Vagina (tissue), 2 donors: ENCODE data around the gene EVPL. TPM values are rescaled to one million over a fixed set of nuclear protein-coding genes. Genes with fewer than 3 reads are reported as not detected.
A peak's percentile ranks its signal among the peaks of the same experiment; 100 is the strongest.

Experiments used
- DNase-seq, 2 donors: peaks; one replicate each; pipeline ENCODE4 v3.0.0-alpha.2; 2017; ENCODE audit errors: extremely low spot score in 2 of 2
- H3K27ac ChIP-seq: fragments of 200-600 bp; sonication (generic); one replicate; pipeline ENCODE4 v1.5.1; 2019
- H3K27me3 ChIP-seq: fragments of 200-600 bp; sonication (generic); one replicate; pipeline ENCODE4 v1.5.1; 2019
- H3K36me3 ChIP-seq, 2 donors: fragments of 200-600 bp; sonication (generic); one replicate each; pipeline ENCODE4 v1.5.1; 2017 to 2019
- H3K4me1 ChIP-seq: fragments of 200-600 bp; sonication (generic); one replicate; pipeline ENCODE4 v1.5.1; 2019
- H3K4me3 ChIP-seq, 2 donors: fragments of 200-600 bp; sonication (generic); 1 replicate in 1 of 2; 2 replicates in 1 of 2; pipeline ENCODE4 v1.5.1; 2016 to 2019
- H3K9me3 ChIP-seq: fragments of 200-600 bp; sonication (generic); one replicate; pipeline ENCODE4 v1.5.1; 2019
- POLR2A ChIP-seq, 2 donors: fragments of 450-650 bp; IDR thresholded peaks; one replicate each; pipeline ENCODE4 v1.6.1; 2017; ENCODE audit warnings: antibody characterized with exemption in 2 of 2, mild to moderate bottlenecking in 2 of 2, moderate library complexity in 2 of 2
- POLR2AphosphoS5 ChIP-seq, 2 donors: sonication (generic); formaldehyde crosslinking; IDR thresholded peaks; one replicate each; pipeline ENCODE4 v1.9.0; 2017; ENCODE audit warnings: antibody characterized with exemption in 2 of 2, mild to moderate bottlenecking in 2 of 2, low read depth in 1 of 2; ENCODE audit not compliant: insufficient read depth in 1 of 2
- intact Hi-C: fragments of 100-400 bp; cut with DNase I; formaldehyde crosslinking; loops from one replicate; pipeline ENCODE4 v1.15.1; 2023
- total RNA-seq: library from RNA; depleted of rRNA; stranded (reverse); fragments of >200 nt; gene quantifications from one replicate; pipeline ENCODE4 v1.2.3, GENCODE V29; 2016
- TF ChIP-seq, protein P1 (sequence below), 3 experiments: fragments of 450-650 bp in 2 of 3; fragments of 200-600 bp in 1 of 3; sonication (generic) in 1 of 3; IDR thresholded peaks; one replicate each; pipeline ENCODE4 v1.5.1; 2017 to 2019; ENCODE audit warnings: antibody characterized with exemption in 3 of 3, mild to moderate bottlenecking in 2 of 3, moderate library complexity in 2 of 3

EVPL gene
- total RNA-seq, 1 donor from 2014 or later, result 115 TPM

GRCh38 chr17:75987041-75987440, 40.1 kb downstream of the EVPL start:
- Histone ChIP-seq H3K9me3 (no peaks in the 10 kb centered on the region), H3K27me3 (no peaks in the 10 kb centered on the region), H3K4me1 (peaks cover 20% of the 10 kb centered on the region), H3K27ac (no peak overlapping the region), H3K36me3 (peaks cover 0 to 16% of the 10 kb centered on the region in 2 donors), H3K4me3 (no peak overlapping the region)
- DNase-seq, result no peak
- intact Hi-C loops, result no loop called here
- TF ChIP-seq POLR2A (IDR thresholded peaks at IDR 0.05) (no peak), POLR2AphosphoS5 (IDR thresholded peaks at IDR 0.05; ENCODE audit: insufficient read depth in 1 of 2, low read depth in 1 of 2) (no peak)
- TF ChIP-seq, protein P1, sequence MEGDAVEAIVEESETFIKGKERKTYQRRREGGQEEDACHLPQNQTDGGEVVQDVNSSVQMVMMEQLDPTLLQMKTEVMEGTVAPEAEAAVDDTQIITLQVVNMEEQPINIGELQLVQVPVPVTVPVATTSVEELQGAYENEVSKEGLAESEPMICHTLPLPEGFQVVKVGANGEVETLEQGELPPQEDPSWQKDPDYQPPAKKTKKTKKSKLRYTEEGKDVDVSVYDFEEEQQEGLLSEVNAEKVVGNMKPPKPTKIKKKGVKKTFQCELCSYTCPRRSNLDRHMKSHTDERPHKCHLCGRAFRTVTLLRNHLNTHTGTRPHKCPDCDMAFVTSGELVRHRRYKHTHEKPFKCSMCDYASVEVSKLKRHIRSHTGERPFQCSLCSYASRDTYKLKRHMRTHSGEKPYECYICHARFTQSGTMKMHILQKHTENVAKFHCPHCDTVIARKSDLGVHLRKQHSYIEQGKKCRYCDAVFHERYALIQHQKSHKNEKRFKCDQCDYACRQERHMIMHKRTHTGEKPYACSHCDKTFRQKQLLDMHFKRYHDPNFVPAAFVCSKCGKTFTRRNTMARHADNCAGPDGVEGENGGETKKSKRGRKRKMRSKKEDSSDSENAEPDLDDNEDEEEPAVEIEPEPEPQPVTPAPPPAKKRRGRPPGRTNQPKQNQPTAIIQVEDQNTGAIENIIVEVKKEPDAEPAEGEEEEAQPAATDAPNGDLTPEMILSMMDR (IDR thresholded peaks at IDR 0.05), result no peak

DNA sequence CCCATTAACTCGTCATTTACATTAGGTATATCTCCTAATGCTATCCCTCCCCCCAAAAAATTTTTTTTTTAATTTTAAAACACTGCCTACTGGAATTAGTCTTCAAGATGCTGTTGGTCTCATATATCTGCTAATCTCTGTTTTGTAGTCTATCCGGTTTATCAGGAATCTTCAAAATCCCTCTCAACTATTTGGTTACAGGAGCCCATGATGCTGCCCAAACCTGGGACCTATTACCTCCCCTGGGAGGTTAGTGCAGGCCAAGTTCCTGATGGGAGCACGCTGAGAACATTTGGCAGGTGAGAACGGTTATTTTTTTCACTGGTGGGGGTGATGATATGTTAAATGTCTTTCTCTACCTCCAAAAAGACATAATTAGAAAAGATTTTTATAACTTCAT, 41.1 kb downstream of the EVPL start:
- Histone ChIP-seq H3K27me3 (no peaks in the 10 kb centered on the region), H3K27ac (no peak overlapping the region), H3K4me1 (peaks cover 29% of the 10 kb centered on the region), H3K4me3 (no peak overlapping the region), H3K36me3 (peaks cover 0 to 10% of the 10 kb centered on the region in 2 donors), H3K9me3 (no peaks in the 10 kb centered on the region)
- TF ChIP-seq, protein P1 (IDR thresholded peaks at IDR 0.05), result no peak
- TF ChIP-seq POLR2A (IDR thresholded peaks at IDR 0.05), result no peak
- no peak for TF ChIP-seq POLR2AphosphoS5 (IDR thresholded peaks at IDR 0.05; ENCODE audit: insufficient read depth in 1 of 2, low read depth in 1 of 2)
- intact Hi-C loops, result no loop called here
- DNase-seq, result no peak

DNA sequence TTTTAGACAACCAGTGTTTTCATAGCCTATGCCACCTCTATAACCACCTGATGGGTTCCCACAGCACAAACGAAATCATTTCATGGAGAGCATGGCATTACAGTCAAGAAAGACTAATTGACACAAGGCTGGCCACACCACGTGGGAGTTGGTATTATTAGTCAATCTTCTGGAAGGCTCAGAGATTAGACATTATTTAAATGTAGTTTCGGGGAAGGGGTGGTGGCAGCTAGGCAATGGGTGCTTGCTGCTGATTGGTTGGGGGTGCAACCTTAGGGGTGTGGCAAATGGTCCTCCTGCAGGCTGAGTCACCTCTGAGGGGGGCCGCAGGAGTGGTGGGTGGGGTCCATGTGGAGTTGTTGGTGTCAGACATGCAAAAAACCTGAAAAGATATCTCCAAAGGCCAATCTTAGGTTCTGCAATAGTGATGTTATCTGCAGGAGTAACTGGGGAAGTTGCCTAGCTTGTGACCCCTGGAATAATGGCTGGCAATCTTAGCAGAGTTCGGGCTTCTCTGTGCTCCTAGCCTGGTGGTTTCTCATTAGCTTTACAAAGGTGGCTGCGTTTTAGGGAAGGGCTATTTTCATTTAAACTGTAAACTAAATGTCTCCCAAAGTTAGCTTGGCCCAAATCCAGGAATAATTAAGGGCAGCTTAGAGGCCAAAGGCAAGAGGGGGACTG, 43.5 kb downstream of the EVPL start:
- Histone ChIP-seq H3K9me3 (no peaks in the 10 kb centered on the region), H3K27me3 (no peaks in the 10 kb centered on the region), H3K27ac (no peak overlapping the region), H3K36me3 (peaks cover 0 to 10% of the 10 kb centered on the region in 2 donors), H3K4me3 (no peak overlapping the region), H3K4me1 (peaks cover 43% of the 10 kb centered on the region)
- TF ChIP-seq, protein P1 (IDR thresholded peaks at IDR 0.05), result no peak
- TF ChIP-seq POLR2AphosphoS5 (IDR thresholded peaks at IDR 0.05; ENCODE audit: insufficient read depth in 1 of 2, low read depth in 1 of 2) (peak in 1 of 2 donors; percentile 57), POLR2A (IDR thresholded peaks at IDR 0.05) (no peak)
- intact Hi-C loops, result no loop called here
- no peak for DNase-seq

DNA sequence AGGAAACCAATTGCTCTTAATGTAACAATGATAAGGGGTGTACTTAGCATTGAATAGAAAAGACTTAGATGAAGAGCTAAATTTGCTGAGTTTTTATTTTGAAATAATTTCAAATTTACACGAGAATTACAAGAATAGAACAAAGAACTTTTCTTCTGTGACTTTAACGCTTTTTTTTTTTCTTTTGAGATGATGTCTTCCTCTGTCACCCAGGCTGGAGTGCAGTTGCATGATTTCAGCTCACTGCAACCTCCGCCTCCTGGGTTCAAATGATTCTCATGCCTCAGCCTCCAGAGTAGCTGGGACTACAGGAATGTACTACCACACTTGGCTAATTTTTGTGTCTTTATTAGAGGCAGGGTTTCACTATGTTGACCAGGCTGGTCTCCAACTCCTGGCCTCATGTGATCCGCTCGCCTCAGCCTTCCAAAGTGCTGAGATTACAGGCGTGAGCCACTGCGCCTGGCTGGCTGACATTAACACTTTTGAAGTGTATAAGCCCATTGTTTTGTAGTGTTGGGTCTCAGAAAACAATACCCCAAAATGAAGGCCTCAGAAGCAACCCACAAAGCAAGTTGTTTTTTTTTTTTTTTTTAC, 46.0 kb downstream of the EVPL start:
- no peaks in the 10 kb centered on the region for H3K36me3 ChIP-seq
- TF ChIP-seq POLR2A (IDR thresholded peaks at IDR 0.05), result no peak
- TF ChIP-seq, protein P1 (IDR thresholded peaks at IDR 0.05), result no peak
- TF ChIP-seq POLR2AphosphoS5 (IDR thresholded peaks at IDR 0.05; ENCODE audit: insufficient read depth in 1 of 2, low read depth in 1 of 2), result no peak
- H3K27me3 ChIP-seq, result no peaks in the 10 kb centered on the region
- H3K27ac ChIP-seq, result peak overlapping the region; percentile 50
- intact Hi-C loops, result no loop called here
- DNase-seq, result no peak
- H3K4me3 ChIP-seq, result no peak overlapping the region
- H3K4me1 ChIP-seq, result peaks cover 65% of the 10 kb centered on the region
- no peaks in the 10 kb centered on the region for H3K9me3 ChIP-seq
